ENCODE data around the gene UTS2B.

The UTS2B gene

GRCh38 chr3:191362037-191362436 is 31.7 kb upstream of the UTS2B start:
- DNase-seq (ENCODE audit: extremely low read depth, low read depth), result no peak
- H3K4me3 ChIP-seq (replicated peaks; ENCODE audit: low read depth, low read length), result no peak overlapping the region
- no peak for TF ChIP-seq CTCF (IDR thresholded peaks at IDR 0.05; ENCODE audit: low read depth, low read length, missing control alignments)

- DNase-seq (ENCODE audit: extremely low read depth, low read depth), result no peak
- no peak for TF ChIP-seq CTCF (IDR thresholded peaks at IDR 0.05; ENCODE audit: low read depth, low read length, missing control alignments)
- H3K4me3 ChIP-seq (replicated peaks; ENCODE audit: low read depth, low read length), result no peak overlapping the region
Observed at GRCh38 chr3:191361456-191361855, 31.1 kb upstream of the UTS2B start.

GRCh38 chr3:191360620-191361019 is 30.3 kb upstream of the UTS2B start:
- no peak for TF ChIP-seq CTCF (IDR thresholded peaks at IDR 0.05; ENCODE audit: low read depth, low read length, missing control alignments)
- H3K4me3 ChIP-seq (replicated peaks; ENCODE audit: low read depth, low read length), result no peak overlapping the region
- no peak for DNase-seq (ENCODE audit: extremely low read depth, low read depth)

- no peak overlapping the region for H3K4me3 ChIP-seq (replicated peaks; ENCODE audit: low read depth, low read length)
- TF ChIP-seq CTCF (IDR thresholded peaks at IDR 0.05; ENCODE audit: low read depth, low read length, missing control alignments), result no peak
- no peak for DNase-seq (ENCODE audit: extremely low read depth, low read depth)
Observed at GRCh38 chr3:191358929-191359328, 28.6 kb upstream of the UTS2B start.

GRCh38 chr3:191357909-191358308 is 27.6 kb upstream of the UTS2B start:
- no peak for TF ChIP-seq CTCF (IDR thresholded peaks at IDR 0.05; ENCODE audit: low read depth, low read length, missing control alignments)
- no peak for DNase-seq (ENCODE audit: extremely low read depth, low read depth)
- no peak overlapping the region for H3K4me3 ChIP-seq (replicated peaks; ENCODE audit: low read depth, low read length)

GRCh38 chr3:191356631-191357439 is 26.5 kb upstream of the UTS2B start:
- no peak for TF ChIP-seq CTCF (IDR thresholded peaks at IDR 0.05; ENCODE audit: low read depth, low read length, missing control alignments)
- H3K4me3 ChIP-seq (replicated peaks; ENCODE audit: low read depth, low read length), result no peak overlapping the region
- DNase-seq (ENCODE audit: extremely low read depth, low read depth), result no peak

- no peak for DNase-seq (ENCODE audit: extremely low read depth, low read depth)
- no peak for TF ChIP-seq CTCF (IDR thresholded peaks at IDR 0.05; ENCODE audit: low read depth, low read length, missing control alignments)
- H3K4me3 ChIP-seq (replicated peaks; ENCODE audit: low read depth, low read length), result no peak overlapping the region
Observed at GRCh38 chr3:191355406-191355805, 25.1 kb upstream of the UTS2B start.
